Measurements from ENCODE around the gene PLAAT5.

PLAAT5 gene

DNA sequence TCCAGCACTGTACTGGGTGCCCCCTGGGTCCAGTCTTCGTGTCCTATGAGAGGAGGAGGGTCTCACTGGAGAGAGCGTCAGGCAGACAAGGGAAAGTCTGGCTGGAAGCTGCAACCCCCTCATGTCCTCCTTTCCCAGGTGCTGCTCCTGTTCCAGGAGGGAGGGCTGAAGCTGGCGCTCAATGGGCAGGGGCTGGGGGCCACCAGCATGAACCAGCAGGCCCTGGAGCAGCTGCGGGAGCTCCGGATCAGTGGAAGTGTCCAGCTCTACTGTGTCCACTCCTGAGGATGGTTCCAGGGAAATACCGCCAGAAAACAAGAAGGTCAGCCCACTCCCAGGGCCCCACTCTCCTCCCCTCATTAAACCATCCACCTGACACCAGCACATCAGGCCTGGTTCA is 25.1 kb upstream of the PLAAT5 start:
- H3K4me1 Mint-ChIP-seq: peaks cover 2% of the 10 kb centered on the region
- no peak overlapping the region for H3K4me3 Mint-ChIP-seq
- H3K36me3 Mint-ChIP-seq (ENCODE audit: low read depth): no peaks in the 10 kb centered on the region
- H3K27me3 Mint-ChIP-seq (ENCODE audit: low read depth, poor library complexity): peaks cover 4% of the 10 kb centered on the region
- DNase-seq: no peak
- H3K9me3 Mint-ChIP-seq: peaks cover 17% of the 10 kb centered on the region
- H3K27ac Mint-ChIP-seq: no peak overlapping the region
- TF ChIP-seq, protein P1, sequence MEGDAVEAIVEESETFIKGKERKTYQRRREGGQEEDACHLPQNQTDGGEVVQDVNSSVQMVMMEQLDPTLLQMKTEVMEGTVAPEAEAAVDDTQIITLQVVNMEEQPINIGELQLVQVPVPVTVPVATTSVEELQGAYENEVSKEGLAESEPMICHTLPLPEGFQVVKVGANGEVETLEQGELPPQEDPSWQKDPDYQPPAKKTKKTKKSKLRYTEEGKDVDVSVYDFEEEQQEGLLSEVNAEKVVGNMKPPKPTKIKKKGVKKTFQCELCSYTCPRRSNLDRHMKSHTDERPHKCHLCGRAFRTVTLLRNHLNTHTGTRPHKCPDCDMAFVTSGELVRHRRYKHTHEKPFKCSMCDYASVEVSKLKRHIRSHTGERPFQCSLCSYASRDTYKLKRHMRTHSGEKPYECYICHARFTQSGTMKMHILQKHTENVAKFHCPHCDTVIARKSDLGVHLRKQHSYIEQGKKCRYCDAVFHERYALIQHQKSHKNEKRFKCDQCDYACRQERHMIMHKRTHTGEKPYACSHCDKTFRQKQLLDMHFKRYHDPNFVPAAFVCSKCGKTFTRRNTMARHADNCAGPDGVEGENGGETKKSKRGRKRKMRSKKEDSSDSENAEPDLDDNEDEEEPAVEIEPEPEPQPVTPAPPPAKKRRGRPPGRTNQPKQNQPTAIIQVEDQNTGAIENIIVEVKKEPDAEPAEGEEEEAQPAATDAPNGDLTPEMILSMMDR (IDR thresholded peaks at IDR 0.05): no peak

DNA sequence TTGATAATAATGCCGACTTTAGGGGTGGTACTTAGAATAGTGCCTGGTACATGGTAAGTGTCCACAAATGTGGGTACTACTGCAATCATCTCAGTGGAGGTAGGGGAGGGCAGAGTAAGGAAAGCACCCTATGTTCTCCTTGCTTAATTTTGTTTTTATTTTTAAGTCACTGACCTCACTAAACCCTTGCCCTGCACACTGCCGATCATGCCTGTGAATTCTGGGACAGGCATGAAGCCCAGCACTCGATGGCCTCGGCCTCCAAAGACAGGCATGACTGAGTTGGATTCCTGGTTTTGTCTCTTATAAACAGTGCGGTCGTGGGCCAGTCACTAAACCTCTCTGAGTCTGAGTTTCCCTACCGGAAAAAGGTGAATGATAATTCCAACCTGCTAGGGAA is 21.8 kb upstream of the PLAAT5 start:
- no peaks in the 10 kb centered on the region for H3K9me3 Mint-ChIP-seq
- no peak overlapping the region for H3K27ac Mint-ChIP-seq
- H3K4me3 Mint-ChIP-seq: no peak overlapping the region
- H3K36me3 Mint-ChIP-seq (ENCODE audit: low read depth): no peaks in the 10 kb centered on the region
- no peak for DNase-seq
- H3K27me3 Mint-ChIP-seq (ENCODE audit: low read depth, poor library complexity): peaks cover 4% of the 10 kb centered on the region
- TF ChIP-seq, protein P1 (IDR thresholded peaks at IDR 0.05): no peak
- H3K4me1 Mint-ChIP-seq: peaks cover 4% of the 10 kb centered on the region

DNA sequence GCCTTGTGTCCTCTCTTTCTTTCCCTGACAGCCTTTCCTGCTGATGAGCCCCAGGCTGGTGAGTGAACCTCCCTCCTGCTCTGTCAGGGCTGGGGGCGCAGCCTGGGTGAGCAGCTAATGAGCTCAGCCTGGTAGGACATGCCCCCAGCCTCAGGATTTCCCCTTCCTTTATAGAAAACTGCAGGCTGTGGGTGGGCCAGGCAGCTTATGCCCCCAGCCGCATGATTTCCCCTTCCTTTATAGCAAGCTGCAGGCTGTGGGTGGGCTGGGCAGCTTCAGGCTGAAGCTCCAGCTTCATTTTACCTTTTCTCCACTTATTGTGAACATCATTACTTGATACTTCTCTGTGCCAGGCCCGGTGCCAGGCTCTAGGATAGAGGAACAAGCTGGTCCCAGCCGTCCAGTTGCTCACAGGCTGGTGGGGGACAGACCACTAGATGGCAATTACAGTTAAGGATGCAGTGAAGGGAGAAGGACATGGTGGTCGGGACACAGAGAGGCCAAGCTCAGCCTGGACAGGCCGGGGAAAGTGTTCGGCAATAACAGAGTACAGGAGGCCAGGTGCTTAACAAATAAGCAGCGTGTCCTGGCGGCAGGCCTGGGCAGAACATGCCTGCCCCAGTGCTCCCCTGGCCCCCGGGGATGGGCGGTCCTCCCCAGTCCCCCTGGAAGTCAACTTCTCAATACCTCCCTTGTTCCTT is 20.2 kb upstream of the PLAAT5 start:
- Mint-ChIP-seq H3K27ac (peak overlapping the region; percentile 61), H3K4me1 (peaks cover 13% of the 10 kb centered on the region), H3K27me3 (ENCODE audit: low read depth, poor library complexity) (peaks cover 4% of the 10 kb centered on the region), H3K9me3 (no peaks in the 10 kb centered on the region), H3K4me3 (no peak overlapping the region), H3K36me3 (ENCODE audit: low read depth) (no peaks in the 10 kb centered on the region)
- TF ChIP-seq, protein P1 (IDR thresholded peaks at IDR 0.05): no peak
- no peak for DNase-seq

DNA sequence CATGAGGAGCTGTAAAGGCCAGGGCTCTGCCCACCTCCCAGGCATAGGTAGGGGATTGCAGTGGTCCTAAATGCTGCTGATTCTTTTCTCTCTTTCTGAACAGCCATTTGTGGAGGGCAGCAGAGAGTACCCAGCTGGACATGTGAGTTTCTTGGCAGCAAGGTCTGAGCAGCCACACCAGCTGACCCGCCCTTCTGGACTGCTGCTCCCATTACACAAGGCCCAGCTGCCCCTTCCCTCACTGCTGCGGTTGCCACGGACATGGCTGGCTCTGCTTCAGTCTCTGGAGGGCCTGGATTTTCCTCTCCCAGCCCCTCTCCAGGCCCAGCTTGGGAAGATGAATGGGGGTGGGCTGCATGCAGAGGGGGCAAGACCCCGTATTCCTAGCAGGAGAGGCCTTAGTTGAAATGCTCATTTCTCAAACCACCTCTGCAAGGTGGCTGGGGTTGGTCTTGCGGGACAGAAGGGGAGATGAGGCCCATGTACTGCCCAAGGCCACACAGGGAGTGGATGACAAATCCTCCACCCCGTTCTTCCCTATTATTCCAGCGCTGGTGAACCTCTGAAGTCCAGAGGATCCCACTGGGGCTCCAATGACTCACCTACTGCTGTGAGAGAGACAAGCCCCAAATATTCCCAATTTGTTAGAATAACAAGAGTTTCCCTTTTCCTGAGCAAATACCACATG is 19.5 kb upstream of the PLAAT5 start:
- Mint-ChIP-seq H3K4me3 (no peak overlapping the region), H3K9me3 (no peaks in the 10 kb centered on the region), H3K27ac (no peak overlapping the region), H3K36me3 (ENCODE audit: low read depth) (no peaks in the 10 kb centered on the region), H3K4me1 (peaks cover 19% of the 10 kb centered on the region), H3K27me3 (ENCODE audit: low read depth, poor library complexity) (peaks cover 4% of the 10 kb centered on the region)
- no peak for DNase-seq
- TF ChIP-seq, protein P1 (IDR thresholded peaks at IDR 0.05): no peak

DNA sequence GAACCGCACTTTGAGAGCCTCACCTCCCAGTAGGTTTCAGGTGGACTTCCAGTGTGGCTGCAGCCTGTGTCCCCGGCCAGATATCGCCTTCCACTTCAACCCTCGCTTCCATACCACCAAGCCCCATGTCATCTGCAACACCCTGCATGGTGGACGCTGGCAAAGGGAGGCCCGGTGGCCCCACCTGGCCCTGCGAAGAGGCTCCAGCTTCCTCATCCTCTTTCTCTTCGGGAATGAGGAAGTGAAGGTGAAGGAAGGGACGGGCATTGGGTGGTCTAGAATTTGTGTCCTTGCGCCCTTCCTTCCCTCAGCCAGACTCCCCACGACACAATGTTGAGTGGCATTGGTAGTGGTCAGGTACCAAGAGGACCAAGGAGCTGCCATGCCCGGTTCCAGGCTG is 17.8 kb upstream of the PLAAT5 start:
- Mint-ChIP-seq H3K27me3 (ENCODE audit: low read depth, poor library complexity) (peaks cover 4% of the 10 kb centered on the region), H3K27ac (no peak overlapping the region), H3K4me3 (no peak overlapping the region), H3K4me1 (peaks cover 23% of the 10 kb centered on the region), H3K9me3 (no peaks in the 10 kb centered on the region), H3K36me3 (ENCODE audit: low read depth) (no peaks in the 10 kb centered on the region)
- TF ChIP-seq, protein P1 (IDR thresholded peaks at IDR 0.05): no peak
- DNase-seq: no peak

DNA sequence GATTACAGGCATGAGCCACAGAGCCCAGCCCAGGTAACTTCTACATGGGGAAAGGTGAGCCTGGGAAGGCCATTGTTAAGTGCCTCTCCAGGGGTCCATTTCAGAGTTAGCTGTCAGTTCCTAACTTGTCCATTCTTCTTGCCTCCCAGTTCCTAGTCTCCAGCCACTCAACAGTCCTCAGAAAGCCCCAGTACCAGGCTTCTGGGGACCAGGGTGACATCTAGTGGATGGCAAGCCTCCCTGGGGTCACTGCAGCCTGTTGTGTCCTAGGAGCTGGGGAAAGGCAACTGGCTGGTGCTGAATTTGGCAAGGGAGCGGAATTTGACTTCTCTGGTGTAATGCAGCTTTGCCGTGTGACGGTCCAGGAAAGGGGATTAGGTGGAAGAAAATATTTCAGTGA is 17.0 kb upstream of the PLAAT5 start:
- Mint-ChIP-seq H3K9me3 (no peaks in the 10 kb centered on the region), H3K27me3 (ENCODE audit: low read depth, poor library complexity) (peaks cover 4% of the 10 kb centered on the region), H3K36me3 (ENCODE audit: low read depth) (no peaks in the 10 kb centered on the region), H3K27ac (no peak overlapping the region), H3K4me1 (peaks cover 23% of the 10 kb centered on the region), H3K4me3 (no peak overlapping the region)
- DNase-seq: peak; percentile 27
- TF ChIP-seq, protein P1 (IDR thresholded peaks at IDR 0.05): peak; percentile 27

All from nephron progenitor cell (in vitro differentiated cells).